NT2/D1 (cell line): ENCODE results near the gene ZBTB16.

Experiments used
- SUZ12 ChIP-seq: IDR thresholded peaks from 2 replicates; pipeline ENCODE4 v1.6.1; 2011; ENCODE audit not compliant: insufficient read length, insufficient read depth; ENCODE audit errors: extremely low read depth
- YY1 ChIP-seq: IDR thresholded peaks from 2 replicates; pipeline ENCODE4 v1.6.1; 2011; ENCODE audit not compliant: insufficient read length, insufficient read depth
- ZNF274 ChIP-seq: IDR thresholded peaks from 2 replicates; pipeline ENCODE4 v1.6.1; 2011; ENCODE audit warnings: mild to moderate bottlenecking, low read depth, low read length

- TF ChIP-seq SUZ12 = no peak
- no peak for TF ChIP-seq YY1
- TF ChIP-seq ZNF274 = no peak
These were observed 135.2 kb downstream of the ZBTB16 start for GRCh38 chr11:114194702-114195101.
